ENCODE data around the gene CDK16. TPM values are rescaled to one million over a fixed set of nuclear protein-coding genes. Genes with fewer than 3 reads are reported as not detected.
A peak's percentile ranks its signal among the peaks of the same experiment; 100 is the strongest.

CDK16 gene
- total RNA-seq, 6 experiments from 2014 or later = 14.6 to 37.4 (median 29.5) TPM

DNA sequence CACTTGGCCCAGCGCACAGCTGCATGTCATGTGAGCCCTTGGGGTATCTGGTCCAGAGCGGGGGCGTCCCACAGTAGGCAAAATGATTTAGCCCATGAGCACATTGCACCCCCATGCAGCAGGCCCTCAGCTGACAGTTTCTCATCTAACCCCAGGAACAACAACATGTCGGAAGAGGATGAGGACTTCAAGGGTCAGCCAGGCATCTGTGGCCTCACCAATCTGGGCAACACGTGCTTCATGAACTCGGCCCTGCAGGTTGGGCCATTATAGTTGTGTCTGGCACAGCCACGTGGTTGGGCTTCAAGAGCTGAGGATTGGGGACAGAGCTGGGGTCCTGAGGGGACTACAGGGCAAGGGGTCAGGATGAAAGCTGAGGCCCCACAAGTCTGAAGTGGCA is 22.1 kb downstream of the CDK16 start:
- Histone ChIP-seq H3K36me3 (peaks cover 0 to 6% (median 0%) of the 10 kb centered on the region in 4 donors), H3K9me3 (no peaks in the 10 kb centered on the region), H3K27me3 (no peaks in the 10 kb centered on the region), H3K27ac (no peak overlapping the region), H3K4me1 (no peaks in the 10 kb centered on the region), H3K4me3 (no peak overlapping the region)
- intact Hi-C loops (cut with DNase I) = no loop called here
- no CpG with 5 or more reads among the region's 7 CpGs for WGBS (ENCODE audit: insufficient coverage, low coverage, low lambda C conversion rate, missing lambda C conversion rate)
- TF ChIP-seq, protein P1, sequence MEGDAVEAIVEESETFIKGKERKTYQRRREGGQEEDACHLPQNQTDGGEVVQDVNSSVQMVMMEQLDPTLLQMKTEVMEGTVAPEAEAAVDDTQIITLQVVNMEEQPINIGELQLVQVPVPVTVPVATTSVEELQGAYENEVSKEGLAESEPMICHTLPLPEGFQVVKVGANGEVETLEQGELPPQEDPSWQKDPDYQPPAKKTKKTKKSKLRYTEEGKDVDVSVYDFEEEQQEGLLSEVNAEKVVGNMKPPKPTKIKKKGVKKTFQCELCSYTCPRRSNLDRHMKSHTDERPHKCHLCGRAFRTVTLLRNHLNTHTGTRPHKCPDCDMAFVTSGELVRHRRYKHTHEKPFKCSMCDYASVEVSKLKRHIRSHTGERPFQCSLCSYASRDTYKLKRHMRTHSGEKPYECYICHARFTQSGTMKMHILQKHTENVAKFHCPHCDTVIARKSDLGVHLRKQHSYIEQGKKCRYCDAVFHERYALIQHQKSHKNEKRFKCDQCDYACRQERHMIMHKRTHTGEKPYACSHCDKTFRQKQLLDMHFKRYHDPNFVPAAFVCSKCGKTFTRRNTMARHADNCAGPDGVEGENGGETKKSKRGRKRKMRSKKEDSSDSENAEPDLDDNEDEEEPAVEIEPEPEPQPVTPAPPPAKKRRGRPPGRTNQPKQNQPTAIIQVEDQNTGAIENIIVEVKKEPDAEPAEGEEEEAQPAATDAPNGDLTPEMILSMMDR (IDR thresholded peaks at IDR 0.05) = no peak
- no peak for TF ChIP-seq POLR2A (IDR thresholded peaks at IDR 0.05)
- ATAC-seq = no peak
- peak in 1 of 3 donors; percentile 35 for DNase-seq

DNA sequence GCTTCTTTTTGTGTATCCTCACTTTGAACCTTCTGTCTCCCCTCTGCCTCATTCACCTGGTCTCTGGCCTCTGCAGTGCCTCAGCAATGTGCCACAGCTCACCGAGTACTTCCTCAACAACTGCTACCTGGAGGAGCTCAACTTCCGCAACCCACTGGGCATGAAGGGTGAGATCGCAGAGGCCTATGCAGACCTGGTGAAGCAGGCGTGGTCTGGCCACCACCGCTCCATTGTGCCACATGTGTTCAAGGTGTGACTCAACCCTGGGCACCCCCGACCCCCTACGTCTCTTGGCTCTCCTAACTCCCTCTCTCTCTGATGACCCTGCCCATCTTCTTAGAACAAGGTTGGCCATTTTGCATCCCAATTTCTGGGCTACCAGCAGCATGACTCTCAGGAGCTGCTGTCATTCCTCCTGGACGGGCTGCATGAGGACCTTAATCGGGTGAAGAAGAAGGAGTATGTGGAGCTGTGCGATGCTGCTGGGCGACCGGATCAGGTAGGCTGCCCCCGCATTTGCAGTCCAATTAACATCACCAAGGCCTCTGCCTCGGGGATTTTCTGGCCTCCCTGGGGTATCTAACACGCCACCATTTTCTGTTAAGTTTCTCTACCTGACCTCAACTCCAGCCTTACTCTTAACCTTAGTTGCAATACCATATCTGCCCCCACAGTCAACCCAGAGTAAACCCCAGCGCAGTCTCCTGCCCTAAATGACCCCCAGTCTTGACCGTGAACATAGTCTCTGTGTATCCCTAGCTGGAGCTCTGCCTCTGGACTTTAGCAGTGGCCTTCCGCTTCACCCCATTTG is 22.9 kb downstream of the CDK16 start:
- no peak overlapping the region for H3K4me3 ChIP-seq
- no peak overlapping the region for H3K27ac ChIP-seq
- TF ChIP-seq, protein P1 (IDR thresholded peaks at IDR 0.05) = no peak
- no peak for TF ChIP-seq POLR2A (IDR thresholded peaks at IDR 0.05)
- intact Hi-C loops (cut with DNase I) = no loop called here
- H3K4me1 ChIP-seq = no peaks in the 10 kb centered on the region
- H3K27me3 ChIP-seq = no peaks in the 10 kb centered on the region
- peaks cover 0 to 6% (median 0%) of the 10 kb centered on the region in 4 donors for H3K36me3 ChIP-seq
- no peak for ATAC-seq
- 98% methylated on average over 10 of the region's 18 CpGs for WGBS (ENCODE audit: insufficient coverage, low coverage, low lambda C conversion rate, missing lambda C conversion rate)
- H3K9me3 ChIP-seq = no peaks in the 10 kb centered on the region
- no peak for DNase-seq

DNA sequence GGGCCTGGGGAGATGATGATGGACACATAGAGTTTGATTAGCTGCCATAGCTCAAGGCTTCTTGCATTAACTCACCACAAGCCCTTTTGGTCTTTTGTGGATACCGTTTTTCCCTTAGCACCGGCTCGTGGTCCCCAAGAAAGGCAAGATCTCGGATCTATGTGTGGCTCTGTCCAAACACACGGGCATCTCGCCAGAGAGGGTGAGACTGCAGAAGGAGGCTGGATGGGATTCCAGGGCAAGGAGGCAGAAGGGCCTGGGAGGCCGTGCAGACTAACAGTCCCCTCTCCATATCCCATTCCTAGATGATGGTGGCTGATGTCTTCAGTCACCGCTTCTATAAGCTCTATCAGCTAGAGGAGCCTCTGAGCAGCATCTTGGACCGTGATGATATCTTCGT is 23.8 kb downstream of the CDK16 start:
- no peak overlapping the region for H3K27ac ChIP-seq
- DNase-seq (no peak), ATAC-seq (no peak)
- no peak for TF ChIP-seq POLR2A (IDR thresholded peaks at IDR 0.05)
- TF ChIP-seq, protein P1 (IDR thresholded peaks at IDR 0.05) = no peak
- no peak overlapping the region for H3K4me3 ChIP-seq
- WGBS (ENCODE audit: insufficient coverage, low coverage, low lambda C conversion rate, missing lambda C conversion rate) = 76% methylated on average over 6 of the region's 10 CpGs
- intact Hi-C loops (cut with DNase I) = no loop called here
- no peaks in the 10 kb centered on the region for H3K27me3 ChIP-seq
- no peaks in the 10 kb centered on the region for H3K4me1 ChIP-seq
- H3K36me3 ChIP-seq = peaks cover 0 to 6% (median 0%) of the 10 kb centered on the region in 4 donors
- no peaks in the 10 kb centered on the region for H3K9me3 ChIP-seq

DNA sequence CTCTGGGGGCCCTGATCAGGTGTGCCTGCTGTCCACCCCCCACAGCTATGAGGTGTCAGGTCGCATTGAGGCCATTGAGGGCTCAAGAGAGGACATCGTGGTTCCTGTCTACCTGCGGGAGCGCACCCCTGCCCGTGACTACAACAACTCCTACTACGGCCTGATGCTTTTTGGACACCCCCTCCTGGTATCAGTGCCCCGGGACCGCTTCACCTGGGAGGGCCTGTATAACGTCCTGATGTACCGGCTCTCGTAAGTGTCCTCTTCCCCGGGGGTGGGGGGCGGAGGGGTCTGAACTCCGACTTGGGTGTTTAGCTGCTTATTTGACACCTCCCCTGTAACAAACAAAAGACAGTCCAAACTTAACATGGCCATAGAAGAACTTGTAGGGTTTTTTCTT is 24.9 kb downstream of the CDK16 start:
- H3K4me3 ChIP-seq = no peak overlapping the region
- no peaks in the 10 kb centered on the region for H3K27me3 ChIP-seq
- H3K36me3 ChIP-seq = peaks cover 0 to 6% (median 0%) of the 10 kb centered on the region in 4 donors
- intact Hi-C loops (cut with DNase I) = no loop called here
- ATAC-seq (no peak), DNase-seq (no peak)
- no peaks in the 10 kb centered on the region for H3K4me1 ChIP-seq
- H3K27ac ChIP-seq = no peak overlapping the region
- TF ChIP-seq, protein P1 (IDR thresholded peaks at IDR 0.05) = no peak
- TF ChIP-seq POLR2A (IDR thresholded peaks at IDR 0.05) = no peak
- no CpG with 5 or more reads among the region's 14 CpGs for WGBS (ENCODE audit: insufficient coverage, low coverage, low lambda C conversion rate, missing lambda C conversion rate)
- H3K9me3 ChIP-seq = no peaks in the 10 kb centered on the region
